Left forelimb (tissue), 1 donor: ENCODE results near the gene IL4I1.

Experiments
- DNase-seq: peaks from one replicate; pipeline ENCODE4 v3.0.0-alpha.2; 2018; ENCODE audit warnings: low spot score

IL4I1 gene

DNA sequence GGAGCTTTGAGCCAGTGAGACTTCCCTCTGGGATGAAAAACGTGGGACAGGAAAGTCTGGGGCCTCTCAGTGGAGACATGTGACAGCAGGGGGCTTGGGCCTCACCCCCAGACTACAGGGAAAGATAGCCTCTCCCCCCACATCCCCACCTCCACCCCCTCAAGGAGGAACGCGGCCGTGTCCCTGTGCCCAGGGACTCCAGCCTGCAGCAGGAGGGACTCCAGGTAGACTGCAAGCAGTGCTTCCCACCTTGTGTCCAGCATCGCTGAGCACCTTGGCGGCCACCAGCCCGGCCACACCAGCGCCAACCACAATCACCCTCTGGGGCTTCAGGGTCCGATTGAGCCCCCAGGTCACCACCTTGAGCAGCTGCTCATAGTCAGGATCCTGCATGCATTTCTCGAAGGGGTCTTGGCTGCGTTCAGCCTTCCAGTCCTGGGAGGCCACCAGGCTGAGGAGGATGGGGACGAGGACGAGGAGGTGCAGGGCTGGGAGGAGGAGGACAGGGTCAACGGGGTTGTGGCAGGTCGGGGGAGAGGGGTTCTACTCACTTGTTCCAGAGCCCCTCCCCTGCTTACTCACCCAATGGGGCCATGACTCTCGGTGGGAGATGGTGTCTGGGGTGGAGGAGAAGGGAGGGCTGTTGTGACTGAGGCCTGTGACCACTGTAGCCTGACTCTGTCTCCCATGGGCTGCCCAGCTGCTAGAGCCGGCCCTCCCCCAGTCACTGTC is 955 bp downstream of the IL4I1 start:
- DNase-seq = no peak

DNA sequence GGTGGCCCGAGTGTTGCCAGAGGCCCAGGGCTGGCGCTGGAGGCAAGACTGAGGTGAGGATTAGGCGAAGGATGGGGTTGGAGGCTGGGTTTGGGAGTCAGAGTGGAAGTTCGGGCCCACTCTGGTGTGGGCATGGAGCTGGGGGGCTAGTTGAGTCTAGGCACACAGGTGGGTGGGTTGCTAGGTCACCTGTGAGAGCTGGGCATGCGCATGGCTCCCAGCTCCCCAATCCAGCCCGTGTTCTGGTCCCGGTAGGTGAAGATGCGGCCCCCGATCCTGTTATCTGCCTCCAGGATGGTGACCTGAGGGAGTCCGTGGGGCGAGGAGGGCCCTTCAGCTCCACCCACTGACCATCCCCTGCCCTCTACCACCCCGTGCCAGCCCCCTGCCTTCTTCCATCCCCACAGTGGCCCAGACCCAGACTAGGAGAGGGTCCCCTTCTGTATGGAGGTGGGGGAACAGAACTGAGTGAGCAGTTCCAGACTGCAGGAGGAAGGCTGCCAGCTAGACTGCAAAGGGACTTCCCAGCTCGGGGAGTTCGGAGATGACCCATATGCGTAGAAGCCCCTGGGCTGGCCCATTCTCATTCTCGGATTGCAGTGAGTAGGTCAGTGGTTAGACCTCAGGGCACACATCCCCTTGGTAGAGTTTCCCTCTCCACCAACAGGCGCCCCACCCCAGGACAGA is 1.7 kb downstream of the IL4I1 start:
- no peak for DNase-seq

DNA sequence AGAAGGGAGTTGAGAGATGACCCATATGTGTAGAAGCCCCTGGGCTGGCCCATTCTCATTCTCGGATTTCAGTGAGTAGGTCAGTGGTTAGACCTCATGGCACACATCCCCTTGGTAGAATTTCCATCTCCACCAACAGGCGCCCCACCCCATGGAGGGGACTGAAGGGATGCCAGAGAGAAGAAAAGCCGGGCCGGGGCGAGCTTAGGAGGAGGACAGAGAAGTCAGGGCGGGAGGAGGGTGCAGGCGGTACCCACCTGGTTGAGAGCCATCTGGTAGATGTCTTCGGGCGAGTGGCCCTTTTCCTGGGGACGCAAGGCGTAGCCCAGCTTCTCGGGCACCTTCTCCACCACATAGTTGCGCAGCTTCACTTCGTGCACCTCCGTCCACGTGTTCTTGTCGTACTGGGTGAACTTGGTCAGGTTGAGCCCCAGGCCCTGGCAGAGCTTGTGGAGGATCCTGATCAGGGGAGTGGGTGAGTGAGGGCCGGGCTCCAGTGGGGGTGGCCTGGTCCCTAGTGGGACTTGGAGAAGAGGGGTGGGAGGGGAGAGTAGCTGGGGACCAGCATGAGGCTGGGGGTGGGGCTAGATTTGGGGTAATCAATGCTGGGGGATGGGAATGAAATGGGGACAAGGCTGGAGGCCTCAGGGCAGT is 2.5 kb downstream of the IL4I1 start:
- no peak for DNase-seq

DNA sequence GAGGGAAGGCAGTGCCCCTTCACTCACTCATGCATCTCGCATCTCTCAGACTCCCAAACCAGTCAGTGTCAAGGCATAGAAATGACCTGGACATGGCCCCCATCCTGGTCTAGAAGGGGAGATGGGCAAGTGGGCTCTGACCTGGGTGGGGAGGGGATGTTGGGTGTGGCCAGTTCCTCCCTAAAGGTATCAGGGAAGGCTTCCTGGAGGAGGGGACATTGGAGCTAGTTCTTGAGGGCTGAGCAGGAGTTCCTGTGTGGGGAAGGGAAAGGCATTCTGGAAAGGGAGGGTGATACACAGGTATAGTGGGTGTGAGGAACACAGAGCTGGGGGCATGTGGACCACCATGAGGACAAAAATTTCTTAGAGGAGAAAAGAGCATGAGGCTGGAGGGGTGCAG is 4.0 kb downstream of the IL4I1 start:
- no peak for DNase-seq

GRCh38 chr19:49891393-49891792 is 5.3 kb downstream of the IL4I1 start:
- no peak for DNase-seq

DNA sequence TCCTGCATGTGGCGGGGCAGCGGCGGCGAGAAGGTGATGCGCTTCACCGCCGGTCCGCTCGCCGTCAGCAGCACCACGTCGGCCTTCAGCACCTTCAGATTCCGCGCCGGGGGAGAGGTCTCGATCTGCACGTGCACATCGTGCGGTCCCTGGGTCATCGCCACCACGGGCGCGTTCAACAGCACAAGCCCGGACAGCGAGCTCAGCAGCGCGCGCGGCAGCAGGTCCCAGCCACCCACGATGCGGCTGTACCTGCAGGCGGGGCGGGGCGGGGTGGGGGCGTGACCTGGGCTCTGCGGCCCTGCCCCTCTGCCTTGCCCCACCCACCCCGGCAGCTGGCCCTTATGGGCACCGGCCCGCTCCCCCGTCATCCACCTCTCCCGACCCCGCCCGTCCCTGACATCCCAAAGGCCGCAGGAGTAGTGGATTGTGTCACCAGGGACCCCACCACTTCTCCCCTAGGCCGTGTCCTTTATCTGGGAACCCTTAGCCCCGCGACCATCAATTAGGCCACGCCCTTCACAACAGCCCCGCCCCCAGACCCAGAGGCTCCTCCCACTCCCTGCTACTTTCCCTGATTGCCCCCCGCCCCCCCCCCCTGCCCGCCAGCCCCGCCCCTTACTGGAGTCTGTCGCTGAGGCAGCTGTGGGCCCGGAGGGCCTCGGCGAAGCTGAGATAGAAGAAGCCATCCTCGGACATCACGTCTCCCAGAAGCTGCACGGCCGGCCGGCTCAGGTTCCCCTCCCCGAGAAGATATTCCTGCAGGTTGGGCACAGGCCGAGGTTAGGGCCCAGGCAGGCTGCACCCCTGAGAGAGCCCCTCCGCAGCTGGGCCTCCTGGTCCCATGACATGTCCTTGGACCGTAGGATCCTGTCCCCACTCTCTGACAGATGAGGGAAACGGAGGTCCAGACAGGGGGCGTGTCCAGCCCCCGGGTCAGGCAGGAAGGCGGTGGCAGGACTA is 6.1 kb downstream of the IL4I1 start:
- DNase-seq = no peak

- peak; percentile 83 for DNase-seq
Observed at GRCh38 chr19:49889687-49890348, 6.9 kb downstream of the IL4I1 start.

- no peak for DNase-seq
Observed at GRCh38 chr19:49889038-49889686, 7.5 kb downstream of the IL4I1 start.

- no peak for DNase-seq
Observed at GRCh38 chr19:49888510-49888824, 8.2 kb downstream of the IL4I1 start.

DNA sequence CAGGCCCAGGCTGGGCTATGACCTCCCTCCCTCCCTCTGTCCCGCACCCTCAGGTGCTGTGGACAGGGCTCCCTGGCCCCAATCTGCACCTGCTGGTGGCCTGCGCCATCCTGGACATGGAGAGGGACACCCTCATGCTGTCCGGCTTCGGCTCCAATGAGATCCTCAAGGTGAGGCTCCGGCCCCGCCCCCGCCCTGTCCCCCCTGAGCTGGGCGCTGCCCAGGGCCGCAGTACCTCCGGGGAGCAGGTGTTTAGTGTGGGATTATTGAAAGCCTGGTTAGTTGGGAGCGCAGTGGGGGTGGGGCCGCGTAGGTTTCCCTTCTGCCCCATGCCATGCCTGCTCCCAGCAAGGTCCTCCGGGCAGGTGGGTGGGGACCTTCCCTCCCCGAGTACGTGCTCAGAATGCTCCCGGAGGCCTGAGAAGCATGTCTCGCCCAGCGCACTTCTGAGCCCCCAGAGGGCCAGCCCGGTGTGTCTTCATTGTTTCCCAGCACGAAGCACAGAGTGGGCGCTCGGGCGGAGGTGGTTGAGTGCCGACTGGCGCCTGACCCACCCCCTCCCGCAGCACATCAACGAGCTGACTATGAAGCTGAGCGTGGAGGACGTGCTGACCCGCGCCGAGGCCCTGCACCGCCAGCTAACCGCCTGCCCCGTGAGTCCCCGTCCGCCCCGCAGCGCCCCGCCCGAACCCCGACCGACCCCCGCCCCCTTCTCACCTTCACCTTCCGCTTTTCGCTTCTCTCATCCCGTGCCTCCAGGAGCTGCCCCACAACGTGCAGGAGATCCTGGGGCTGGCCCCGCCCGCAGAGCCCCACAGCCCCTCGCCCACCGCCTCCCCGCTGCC is 8.8 kb downstream of the IL4I1 start:
- DNase-seq = no peak

DNA sequence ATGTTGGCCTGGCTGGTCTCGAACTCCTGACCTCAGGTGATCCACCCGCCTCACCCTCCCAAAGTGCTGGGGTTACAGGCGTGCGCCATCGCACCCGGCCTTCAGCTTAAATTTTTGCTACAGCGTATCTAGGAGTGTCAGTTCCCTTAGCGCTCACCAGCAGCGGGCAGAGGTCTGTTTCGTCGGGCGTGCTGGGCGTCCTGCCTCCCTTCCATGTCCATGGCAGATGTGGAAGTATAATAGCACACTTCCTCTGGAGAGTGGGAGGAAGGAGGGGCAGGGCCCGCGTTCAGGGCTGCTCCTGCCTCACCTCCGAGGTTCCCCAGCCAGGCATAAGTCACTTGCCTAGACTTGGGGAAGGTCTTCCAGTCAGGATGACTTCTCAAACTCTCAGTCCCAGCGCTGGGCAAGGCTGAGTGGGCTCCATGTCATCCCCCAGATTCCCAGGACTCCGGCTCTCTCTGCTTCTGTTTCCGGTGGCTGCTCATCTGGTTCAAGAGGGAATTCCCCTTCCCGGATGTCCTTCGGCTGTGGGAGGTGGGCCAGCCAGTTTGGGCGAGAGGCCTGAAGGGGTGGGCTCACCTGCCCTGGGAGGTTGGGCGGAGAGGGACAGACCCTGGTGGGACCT is 9.5 kb downstream of the IL4I1 start:
- no peak for DNase-seq

- no peak for DNase-seq
Observed at GRCh38 chr19:49884760-49885159, 11.9 kb downstream of the IL4I1 start.

DNA sequence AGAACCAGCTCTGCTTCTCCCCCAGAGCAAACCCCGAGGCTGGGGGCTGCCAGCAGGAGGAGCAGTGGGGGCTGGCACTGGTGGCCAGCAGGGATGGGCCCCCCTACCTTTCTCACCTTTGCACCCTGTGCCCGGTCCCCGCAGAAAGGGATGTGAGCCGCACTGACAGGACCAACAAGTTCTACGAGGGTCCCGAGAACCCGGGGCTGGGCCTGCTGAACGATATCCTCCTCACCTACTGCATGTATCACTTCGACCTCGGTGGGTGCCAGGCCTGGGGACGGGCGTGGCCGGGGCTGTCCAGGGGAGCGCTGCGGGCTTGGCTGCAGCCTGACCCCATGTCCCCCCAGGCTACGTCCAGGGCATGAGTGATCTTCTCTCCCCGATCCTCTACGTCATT is 12.6 kb downstream of the IL4I1 start:
- DNase-seq = no peak

DNA sequence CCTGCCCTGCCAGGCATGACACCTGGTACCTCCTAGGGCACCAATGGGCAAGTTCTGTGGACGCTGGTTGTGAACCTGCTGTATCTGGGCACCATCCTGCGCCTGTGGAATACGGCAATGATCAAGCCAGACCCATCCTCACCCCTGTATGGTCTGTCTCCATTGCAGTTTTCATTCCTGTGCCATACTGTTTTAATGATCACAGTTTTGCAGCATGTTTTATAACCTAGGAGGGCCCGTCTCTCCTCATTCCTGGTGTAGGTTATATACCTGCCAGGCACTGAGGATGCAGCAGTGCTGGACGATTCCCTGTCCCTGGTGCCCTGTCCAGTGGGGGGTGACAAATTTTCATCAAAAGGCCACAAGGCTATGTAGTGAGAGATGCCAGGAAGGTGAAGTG is 13.6 kb downstream of the IL4I1 start:
- no peak for DNase-seq

DNA sequence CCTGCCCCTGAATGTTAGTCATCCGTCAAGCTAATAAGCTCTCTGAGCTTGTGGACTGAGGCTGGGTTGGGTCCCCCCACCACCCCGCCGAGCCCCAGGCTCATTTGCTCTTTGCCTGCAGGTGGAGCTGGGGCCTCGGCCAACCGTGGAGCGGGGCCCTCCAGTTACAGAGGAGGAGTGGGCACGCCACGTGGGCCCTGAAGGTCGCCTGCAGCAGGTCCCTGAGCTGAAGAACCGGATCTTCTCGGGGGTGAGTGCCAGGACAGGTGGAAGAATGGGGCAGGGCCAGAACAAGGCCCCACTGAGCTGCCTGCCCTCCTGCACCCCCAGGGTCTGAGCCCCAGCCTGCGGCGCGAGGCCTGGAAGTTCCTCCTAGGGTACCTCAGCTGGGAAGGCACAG is 14.0 kb downstream of the IL4I1 start:
- no peak for DNase-seq

- no peak for DNase-seq
Observed at GRCh38 chr19:49881672-49882394, 14.9 kb downstream of the IL4I1 start.

DNA sequence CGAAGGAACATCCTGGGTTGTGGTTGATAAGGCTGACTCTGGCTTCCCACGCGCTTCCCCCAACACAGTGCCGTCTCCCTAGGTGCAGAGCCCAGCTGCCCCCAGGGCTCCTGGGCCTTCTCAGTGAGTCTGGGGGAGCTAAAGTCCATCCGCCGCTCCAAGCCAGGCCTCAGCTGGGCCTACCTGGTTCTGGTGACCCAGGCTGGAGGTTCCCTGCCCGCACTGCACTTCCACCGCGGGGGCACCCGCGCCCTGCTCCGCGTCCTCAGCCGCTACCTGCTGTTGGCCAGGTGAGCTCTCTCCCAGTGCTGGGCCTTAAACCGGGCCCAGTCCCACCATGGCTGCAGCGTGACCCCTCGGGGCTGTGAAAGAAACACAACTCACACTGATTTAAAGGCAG is 15.5 kb downstream of the IL4I1 start:
- no peak for DNase-seq

DNA sequence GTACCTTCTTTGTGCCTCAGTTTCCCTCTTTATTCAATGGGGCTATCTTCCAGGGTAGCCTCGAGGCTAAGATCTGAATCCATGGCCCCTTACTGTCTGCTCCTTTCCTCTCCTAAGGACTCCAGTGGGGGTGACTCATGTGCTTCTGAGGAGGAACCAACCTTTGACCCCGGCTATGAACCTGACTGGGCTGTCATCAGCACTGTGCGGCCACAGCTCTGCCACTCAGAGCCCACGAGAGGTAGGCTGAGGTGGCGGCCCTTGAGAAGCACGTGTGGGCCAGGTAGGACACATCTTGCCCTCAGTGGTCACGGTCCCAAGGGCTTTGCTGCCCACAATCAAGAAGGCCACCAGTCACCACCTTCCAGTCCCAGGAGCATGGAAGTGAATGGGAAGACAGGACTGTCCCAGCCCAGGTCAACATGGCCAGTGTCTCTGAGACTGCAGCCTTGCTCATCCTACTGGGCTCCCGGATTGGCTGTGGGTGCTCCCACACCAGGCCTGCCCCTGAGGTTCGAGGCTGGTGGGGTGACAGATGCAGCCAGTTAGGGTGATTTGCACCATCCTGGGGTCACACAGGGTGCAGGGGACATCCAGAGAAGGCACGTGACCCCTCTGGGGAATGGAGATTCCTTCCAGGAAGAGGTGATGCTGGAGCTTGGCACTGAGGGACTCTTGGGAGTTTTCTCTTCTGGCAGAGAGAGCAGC is 16.4 kb downstream of the IL4I1 start:
- DNase-seq = no peak
